Measurements from ENCODE around the gene RAB11FIP5.
A peak's percentile ranks its signal among the peaks of the same experiment; 100 is the strongest.
"Not testable (repeated sequence)": the region's sequence is repeated elsewhere in the genome, so short reads cannot be mapped to it uniquely, and the experiment has no call there.

The RAB11FIP5 gene

DNA sequence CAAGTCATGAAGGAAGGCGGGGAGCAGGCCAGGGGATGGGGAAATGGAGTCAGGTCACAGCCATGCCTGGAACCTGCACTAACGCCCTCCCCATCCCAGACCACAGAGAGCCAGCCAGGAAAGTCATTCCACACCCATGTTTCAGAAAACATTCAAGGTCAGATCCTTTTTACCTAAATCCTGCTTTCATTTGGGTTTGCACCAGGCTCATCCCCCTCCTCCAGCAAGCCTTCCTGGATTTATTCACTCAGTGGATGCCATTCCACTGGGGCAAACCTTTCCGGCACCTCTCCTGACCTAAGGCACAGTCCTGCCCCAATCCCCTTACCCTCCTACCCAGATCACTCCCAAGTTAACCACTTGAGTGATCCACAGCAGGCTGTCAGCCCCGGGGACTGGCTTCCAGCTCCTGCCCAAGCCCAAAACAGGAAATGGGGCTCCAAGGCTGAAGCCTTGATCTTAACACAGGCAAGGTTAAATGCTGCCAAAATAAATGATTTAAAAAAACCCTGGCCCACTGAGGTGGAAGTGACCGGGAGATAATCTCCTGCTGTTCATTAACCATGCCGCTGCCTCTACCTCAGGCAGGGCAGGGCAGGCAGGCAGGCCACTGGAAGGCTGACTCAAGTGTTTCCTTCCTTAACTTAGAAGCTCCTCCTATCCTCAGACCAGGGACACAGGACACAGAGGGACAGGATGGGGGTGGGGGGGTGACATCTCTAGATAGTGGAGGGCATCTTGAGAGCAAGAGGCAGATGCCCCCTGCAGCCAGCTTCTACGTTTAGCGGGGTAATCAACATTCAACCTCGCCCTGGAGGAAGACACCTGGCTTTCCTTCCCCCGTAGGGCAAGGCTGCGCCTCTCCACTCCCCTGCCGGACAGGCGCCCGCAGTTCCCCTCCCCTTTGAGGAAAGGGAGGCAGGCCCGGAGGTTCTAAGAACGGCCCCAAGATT, 1.4 kb downstream of the RAB11FIP5 start:
- no peak for DNase-seq (ENCODE audit: low read depth)

DNA sequence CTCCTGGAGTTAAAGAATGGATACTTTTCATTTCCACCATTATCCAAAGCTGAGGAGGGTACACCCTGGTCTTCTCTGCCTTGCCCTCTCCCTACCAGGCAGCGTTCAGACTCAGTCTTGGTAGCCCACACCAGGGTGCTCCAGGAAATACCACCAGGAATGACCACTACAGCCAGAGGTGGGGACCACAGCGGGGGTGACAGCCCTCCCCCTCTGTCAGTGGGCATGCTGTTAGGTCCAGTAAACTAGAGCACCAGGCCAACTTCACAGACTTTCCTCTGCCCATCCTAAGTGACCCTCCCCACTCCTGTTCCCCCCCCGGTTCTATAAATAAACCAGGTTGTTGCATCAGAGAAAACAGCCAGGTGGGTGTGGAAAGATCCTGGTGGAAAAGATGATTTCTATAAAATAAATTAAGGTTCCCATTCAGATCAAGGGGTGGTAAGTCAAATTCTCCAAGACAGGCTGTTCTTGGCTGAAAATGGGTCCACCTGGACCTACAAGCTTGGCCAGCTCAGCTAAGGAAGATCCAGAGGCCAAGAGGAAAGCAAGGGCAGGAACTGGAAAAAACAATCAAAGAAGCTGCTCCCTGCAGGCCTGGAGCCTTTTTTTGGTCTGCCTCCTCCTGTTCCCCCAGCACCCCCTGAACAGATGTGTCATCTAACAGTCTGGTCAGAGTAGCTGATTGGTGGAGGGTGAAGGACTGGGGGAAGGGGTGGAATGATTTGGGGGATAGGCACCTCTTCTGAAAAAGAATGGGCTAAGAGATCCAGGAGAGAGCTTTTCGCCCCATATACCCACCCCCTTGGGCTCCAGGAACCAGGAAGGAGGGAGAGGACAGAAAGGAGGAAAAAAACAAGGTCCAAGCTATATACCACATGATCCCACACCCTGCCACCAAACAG, 2.3 kb downstream of the RAB11FIP5 start:
- no peak for DNase-seq (ENCODE audit: low read depth)

DNA sequence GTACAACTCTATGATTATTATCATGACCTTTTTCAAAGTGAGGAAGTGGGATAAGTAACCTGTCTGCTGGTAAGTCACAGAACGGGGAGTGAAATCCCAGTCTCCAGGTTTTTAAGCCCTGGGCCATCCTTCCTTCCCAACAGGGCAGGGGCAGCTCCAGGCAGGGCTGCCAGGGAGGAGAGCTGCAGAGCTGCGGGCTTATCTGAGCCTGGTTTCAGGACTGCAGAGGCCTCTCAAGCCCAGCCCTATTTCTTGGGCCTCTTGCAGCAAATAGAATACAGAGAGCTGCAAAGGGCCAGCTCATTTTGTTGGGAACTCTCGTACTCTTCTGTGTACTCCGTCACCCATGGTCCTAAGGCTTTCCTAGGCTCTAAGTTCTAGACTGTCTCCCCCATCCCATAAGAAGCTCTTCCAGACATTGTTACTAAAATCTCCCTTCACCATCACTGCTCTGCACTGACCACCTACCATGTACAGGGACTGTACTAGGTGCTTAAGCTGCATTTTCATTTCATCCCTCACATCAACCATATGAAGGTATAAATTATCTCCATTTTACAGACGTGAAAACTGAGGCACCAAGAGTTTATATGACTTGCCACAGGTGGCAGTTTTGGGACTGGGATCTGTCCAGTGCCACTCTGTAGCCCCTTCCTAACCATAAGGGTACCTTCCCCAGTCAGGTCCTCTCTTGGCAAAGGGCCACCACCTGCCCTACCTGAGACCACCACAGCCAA, 3.1 kb downstream of the RAB11FIP5 start:
- DNase-seq (ENCODE audit: low read depth), result no peak

DNA sequence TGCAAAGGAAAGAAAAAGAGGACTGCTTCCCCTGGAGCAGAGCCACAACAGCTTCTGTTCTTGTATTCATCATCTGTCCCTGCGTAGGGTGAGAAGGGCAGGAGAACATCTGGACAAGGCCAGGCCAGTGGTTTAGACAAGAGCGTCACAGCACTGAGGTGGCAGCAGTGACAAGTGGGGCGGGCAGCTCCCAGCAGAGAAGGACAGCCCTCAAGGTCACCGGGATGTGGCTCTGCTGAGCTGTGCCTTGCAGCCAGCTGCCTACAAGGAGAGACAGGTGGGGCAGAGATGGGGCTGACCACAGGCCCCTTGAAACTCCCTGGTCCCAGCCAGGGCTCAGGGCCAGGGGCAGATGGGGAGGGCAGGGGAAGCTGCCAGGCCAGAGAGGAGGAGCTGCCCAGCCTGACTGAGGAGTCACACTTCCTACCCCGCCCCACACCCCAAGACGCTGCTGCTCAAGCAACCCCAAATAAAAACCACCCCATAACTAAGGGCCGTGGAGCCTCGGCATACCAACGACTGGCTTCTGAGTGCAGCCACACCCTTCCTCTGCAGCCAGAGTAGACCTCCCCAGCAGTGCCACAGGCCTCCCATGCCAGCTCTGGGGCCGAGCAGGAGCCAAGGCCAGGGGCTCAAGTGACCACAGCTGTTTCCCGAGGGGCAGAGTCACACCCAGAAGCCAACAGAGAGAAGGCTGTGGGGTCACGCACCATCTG, 5.4 kb downstream of the RAB11FIP5 start:
- DNase-seq (ENCODE audit: low read depth), result no peak

DNA sequence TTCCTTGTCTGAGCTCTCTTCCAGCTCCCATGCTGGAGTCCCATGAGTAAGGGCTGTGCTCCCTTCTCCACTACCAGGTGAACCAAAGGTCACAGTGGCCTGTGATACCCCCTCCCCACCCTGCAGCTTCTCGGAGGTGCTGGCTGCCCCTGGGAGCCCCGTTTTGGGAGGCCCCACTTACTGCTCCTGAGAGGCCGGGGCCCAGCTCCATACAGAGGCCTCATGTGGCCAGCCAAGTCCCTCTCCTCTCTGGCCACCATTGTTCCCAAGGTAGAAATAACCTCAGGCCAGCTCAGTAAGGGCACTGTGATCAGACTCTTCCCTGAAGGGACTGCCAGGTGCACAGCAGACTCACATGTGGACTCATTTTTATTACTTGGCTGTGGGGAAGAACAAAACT, 6.0 kb downstream of the RAB11FIP5 start:
- no peak for DNase-seq (ENCODE audit: low read depth)

DNA sequence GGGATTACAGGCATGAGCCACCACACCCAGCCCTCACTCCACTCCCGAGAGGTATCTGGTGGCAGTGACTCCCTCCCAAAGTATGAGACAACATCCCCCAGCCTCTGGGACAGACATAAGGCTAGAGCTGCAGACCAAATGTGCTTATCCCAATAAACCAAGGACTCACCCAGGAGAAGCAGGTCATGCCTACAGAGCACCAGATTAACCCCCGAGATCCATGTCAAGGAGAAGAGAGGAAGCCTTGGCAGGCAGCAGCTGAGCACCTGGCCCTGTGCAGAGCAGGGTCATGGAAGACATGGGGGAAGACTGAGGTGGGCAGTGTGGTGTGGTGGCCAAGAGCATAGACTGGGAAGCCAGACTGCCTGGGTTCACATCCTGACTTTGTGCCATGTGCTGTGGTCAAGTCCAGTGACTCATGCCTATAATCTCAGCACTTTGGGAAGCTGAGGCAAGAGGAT, 7.2 kb downstream of the RAB11FIP5 start:
- no peak for DNase-seq (ENCODE audit: low read depth)

DNA sequence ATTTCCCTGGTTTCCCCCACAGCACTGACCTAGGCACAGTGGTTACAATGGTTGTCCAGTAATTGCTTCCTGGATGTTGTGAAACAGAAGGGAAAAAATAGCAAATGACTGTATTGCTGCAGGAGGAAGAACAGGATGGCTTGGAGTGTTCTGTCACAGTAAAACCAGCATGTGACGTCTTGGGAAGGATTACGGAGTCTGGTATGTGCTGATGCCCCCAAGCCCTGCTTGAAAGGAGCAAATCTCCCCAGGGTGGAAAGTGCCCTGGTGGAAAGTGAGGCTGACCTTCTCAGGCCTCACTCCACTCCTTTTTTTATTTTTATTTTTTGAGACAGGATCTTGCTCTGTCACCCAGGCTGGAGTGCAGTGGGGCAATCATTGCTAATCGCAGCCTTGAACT, 7.8 kb downstream of the RAB11FIP5 start:
- no peak for DNase-seq (ENCODE audit: low read depth)

DNA sequence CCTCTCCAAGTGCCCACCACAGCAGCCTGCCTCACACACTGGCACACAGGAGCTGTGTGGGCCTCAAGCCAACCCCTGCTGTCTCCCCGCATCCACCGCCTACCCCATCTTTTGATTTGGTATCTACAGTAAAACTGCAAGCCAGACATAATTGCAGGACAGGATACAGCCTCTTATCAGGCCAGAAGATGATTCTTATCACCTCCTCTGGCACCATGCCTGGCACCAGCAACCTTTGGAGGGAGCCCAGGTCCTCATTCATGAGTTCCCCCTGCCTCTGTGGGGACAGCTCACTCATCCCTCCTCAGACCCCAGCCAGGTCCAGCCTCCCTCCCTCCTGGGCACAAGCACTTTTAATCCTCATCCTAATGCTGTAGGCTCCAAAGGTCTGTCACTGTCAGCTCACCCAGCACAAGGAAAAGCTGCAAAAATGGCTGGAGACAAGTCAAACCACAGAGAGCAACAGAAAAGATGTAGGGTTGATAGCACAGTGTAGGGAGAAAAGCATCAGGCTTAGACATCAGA, 9.7 kb downstream of the RAB11FIP5 start:
- DNase-seq (ENCODE audit: low read depth), result no peak

DNA sequence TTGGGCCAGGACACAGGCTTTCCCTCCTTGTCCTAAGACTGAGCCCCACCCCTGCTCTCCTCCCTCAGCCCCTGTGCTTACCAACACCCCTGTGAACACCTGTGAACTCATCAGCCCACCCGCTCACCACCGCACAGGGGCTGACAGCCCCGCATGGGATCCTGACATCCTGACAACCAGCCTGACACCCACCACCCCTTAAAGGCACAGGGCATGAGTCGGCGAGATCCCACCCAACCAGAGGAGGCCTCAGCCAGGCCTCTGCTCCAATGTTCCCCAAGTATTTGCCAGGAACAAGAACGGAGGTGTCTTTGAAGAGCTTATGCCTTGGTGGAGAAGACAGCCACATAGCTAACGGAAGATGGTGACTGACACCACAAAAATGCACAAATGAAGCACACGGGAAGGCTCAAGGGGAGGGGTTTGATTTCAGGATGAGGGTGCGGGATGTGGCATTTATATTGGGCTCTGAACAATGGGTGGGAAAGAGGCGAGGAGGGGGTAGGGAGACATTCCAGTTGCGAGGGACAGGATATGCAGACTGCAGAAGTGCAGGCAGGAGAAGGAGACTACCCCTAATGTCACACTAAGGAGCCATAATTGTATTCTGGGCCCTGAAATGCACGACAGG, 11.0 kb downstream of the RAB11FIP5 start:
- DNase-seq (ENCODE audit: low read depth), result no peak

DNA sequence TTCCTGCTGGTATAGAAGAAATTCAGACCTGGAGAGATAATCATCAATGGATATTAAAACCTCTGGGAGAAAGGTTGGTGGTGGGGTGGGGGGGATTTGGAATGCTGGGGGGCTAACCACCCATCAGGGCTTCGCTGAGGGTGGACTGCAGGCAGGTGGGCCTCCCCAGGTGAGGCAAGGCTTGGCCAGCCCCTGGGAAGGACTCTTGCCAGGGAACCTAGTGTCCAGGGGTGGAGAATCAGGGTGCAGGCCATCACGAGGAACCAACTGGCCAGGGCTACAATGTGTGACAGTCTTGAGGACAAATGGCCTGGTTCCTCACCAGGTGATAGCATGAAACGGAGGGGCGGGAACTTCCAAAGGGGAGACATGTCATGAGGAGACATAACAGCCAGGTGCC, 11.8 kb downstream of the RAB11FIP5 start:
- no peak for DNase-seq (ENCODE audit: low read depth)

DNA sequence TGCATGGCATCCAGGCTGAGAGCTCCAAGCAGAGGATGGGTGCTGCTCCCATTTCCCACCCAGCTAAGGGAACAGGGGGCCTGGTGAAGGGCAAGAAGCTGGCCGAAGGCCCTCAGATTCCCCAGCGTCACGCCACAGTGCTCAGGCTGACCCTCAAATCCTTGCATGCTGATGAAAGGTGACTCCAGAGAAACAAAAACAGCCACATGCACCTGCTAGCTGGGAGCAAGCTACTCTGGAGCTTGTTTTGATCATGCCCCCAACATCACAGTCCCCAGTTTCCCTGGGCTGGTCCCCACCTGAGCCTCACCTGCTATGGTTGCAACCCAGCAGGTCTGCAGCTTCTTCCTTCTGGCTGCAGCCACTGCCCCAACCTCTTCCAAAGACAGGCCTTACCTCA, 13.3 kb downstream of the RAB11FIP5 start:
- DNase-seq (ENCODE audit: low read depth), result no peak

DNA sequence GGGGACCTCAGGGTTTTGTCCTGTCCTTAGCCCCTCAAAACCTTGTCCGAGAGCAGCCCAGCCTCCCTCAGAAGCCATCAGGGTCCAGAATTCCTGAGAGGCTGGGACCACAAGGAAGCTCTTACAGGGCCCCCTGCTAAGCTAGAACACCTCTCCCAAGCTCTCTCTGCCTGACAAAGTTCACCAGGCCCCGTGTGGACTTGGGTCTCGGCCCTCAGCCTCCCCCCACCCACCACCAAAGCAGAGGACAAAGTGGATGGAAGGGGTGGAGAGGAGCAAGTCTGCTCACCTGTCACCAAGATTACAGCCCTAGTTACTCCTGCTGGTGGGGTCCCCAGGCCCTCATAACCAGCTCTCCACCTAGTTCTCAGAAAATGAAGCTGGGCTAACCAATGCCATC, 16.8 kb downstream of the RAB11FIP5 start:
- DNase-seq (ENCODE audit: low read depth), result no peak

DNA sequence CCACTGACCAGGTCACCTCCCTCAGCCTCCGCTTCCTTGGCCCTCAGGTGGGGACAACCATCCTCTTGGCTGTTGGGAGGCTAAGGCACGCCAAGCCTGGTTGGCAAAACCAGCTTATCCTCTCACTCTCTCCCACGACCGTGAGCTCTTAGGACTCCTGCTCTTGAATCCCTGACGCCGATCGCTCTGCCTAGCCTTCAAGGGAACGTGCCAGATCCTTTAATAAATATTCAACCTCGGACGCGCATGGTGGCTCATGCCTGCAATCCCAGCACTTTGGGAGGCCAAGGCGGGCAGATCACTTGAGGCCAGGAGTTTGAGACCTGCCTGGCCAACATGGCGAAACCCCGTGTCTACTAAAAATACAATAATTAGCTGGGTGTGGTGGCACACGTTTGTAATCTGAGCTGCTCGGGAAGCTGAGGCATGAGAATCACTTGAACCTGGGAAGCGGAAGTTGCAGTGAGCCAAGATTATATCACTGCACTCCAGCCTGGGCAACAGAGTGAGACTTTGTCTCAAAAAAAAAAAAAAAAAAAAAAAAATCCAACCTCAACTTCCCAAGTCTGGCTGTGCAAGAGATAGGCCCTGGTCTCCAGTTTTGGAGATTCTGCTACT, 19.0 kb downstream of the RAB11FIP5 start:
- DNase-seq (ENCODE audit: low read depth), result not testable (repeated sequence)

DNA sequence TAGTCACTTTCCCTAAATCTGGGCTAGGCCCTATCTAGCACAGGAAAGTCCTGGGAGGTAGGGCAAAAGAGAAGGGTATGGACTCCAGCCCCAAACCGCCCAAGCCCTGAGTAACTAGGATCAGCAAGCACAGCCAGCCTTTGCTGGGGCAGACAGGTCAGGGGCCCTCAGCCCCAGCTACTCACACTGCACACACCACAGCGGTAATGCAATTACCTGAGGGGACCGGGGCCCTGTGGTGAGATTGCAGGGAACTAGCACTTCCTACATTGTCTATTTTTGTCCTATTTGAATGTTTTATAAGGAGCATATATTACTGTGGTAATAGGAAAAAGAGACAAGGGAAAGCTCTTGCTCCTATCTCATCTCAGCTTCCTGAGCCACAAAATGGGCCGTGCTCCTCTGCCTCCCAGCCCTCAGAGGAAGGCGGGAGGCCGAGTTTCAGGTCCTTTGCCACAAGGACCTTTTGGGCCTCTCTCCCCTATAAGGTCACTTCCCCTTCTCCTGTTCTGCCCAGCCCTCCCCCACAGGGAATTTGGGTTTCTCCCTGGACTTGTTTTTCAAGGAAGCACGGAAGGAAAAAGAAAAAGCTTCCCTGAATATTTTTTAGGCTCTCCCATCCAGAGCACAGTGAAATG, 20.5 kb downstream of the RAB11FIP5 start:
- DNase-seq (ENCODE audit: low read depth), result no peak

DNA sequence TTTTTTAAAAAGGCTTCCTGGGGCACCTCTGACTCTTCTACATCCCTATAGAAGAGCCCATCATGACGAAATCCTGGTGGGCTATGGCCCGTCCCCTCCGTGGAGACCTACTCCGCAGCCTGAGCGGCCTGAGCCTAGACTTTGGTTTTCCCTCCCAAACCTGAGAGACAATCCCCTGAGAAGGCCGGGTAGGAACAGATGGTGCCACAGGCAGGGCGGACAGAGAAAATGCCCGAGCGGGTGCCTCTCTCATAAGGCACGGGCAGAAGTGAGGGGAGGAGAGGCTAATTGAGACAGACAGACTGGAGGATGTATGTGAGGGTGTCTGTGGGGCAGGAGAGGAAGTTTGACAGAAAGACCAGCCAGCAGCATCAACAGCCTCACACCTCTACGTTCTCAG, 21.1 kb downstream of the RAB11FIP5 start:
- no peak for DNase-seq (ENCODE audit: low read depth)

DNA sequence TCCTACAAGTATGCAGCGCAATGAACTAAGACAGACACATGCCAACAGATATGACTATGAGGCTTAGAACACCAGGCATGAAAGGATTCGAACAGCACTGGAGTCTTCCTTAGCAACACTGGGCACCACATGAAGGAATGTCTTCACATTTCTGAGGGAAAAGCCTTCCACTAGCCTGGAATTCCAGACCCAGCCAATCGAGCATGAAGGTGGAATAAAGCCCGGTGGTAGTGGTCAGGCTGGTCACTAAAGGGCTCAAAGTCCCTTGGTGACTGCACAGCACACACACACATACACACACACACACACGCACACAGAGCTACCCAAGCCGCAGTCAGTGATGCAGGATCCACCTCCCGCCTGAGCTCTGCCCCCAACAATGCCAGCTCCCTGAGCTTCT, 21.6 kb downstream of the RAB11FIP5 start:
- no peak for DNase-seq (ENCODE audit: low read depth)

DNA sequence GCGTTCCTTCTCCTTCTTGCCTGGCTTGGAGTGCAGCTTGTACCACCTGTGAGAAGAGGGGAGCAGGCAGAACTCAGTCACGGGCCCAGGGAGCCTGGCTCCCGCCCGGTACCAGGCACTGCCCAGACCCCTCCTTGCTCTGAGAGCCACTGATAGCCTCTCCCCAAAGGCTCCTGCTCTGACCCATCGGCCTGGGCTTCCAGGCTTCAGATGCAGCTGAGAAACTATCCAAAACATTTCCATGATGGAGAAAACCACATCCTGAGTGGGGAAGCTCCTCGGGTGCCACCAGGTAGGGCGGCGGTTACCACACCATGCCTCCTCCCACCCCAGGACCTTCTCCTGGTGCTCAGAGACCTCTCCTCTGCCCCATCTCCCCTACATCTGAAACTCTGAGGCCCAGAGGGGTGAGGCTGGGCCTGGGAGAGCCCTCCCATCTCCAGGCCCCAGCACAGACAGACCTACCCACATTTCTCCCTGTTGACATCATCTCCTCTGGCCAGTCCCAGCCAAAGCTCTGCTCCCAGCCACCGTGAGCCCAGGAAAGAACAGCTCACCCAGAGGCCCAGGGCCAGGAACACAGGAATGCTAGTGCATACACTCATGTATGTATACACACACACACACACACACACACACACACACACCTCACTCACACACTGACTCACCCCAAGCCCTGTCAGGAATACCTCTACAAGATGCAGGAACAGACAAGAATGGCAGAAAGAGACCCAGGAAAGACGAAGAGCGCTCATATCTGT, 23.3 kb downstream of the RAB11FIP5 start:
- peak; percentile 97 for DNase-seq (ENCODE audit: low read depth)

DNA sequence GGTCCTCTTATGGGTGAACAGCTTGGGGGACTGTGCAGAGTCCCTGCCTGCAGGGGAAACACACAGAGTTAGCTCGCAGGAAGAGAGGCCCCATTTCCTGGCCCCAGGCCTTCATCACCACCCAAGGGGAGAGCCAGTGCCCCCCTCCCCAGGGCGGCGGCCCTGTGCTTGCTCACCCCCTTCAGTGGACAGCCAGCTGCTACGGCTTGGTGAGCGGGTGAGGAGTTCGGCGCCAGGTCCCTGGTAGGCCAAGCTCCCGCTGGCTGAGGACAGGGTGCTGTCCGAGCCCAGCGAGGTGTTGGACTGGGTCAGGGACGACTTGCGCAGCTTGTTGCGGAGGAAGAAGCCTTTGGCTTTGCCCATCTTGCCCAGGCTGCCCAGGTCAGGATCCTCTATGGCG, 24.0 kb downstream of the RAB11FIP5 start:
- DNase-seq (ENCODE audit: low read depth), result no peak

DNA sequence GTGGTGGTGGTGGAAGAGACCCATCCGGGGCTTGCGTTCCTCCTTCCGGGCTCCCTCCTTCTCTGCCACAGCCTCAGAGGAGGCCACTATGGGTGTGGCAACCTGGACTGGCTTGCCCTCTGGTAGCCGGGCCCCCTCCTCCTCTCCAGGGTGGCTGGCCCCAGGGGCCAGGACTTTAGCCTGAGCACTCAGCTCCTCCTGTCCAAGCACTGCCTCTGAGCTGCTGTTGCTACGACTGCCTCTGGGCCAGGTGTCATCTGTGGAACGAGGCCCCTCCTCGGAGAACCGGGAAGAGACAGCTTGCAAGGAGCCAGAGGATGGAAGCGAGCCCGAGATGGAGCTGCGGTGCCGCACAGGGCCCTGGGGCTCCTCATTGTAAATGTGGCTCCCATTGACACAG, 24.5 kb downstream of the RAB11FIP5 start:
- DNase-seq (ENCODE audit: low read depth), result no peak
